ENCODE results near the gene TACO1.

DNA sequence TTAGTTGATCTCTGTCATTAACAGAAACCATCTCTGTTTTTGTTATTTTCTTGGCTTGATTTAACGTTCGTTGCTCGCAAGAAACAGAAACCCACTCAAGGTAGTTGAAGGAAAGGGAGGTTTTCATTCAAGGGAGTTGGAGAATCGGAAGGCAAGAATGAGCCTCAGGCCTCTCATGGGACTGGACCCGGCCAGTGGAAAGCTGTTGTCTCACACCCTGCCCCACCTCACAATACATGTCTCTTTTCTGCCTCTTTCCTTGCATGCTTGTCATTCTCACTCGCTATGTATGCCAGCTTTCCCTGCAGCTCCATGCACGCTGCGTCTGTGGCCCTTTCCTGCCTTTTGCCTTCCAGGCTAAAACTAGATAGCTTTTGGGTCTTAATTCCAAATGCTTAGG is 32.1 kb upstream of the TACO1 start:
- TF ChIP-seq, protein P1, sequence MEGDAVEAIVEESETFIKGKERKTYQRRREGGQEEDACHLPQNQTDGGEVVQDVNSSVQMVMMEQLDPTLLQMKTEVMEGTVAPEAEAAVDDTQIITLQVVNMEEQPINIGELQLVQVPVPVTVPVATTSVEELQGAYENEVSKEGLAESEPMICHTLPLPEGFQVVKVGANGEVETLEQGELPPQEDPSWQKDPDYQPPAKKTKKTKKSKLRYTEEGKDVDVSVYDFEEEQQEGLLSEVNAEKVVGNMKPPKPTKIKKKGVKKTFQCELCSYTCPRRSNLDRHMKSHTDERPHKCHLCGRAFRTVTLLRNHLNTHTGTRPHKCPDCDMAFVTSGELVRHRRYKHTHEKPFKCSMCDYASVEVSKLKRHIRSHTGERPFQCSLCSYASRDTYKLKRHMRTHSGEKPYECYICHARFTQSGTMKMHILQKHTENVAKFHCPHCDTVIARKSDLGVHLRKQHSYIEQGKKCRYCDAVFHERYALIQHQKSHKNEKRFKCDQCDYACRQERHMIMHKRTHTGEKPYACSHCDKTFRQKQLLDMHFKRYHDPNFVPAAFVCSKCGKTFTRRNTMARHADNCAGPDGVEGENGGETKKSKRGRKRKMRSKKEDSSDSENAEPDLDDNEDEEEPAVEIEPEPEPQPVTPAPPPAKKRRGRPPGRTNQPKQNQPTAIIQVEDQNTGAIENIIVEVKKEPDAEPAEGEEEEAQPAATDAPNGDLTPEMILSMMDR (IDR thresholded peaks at IDR 0.05; ENCODE audit: extremely low read depth in 1 of 2, insufficient read depth in 1 of 2, low read depth in 1 of 2, low read length in 2 of 2) = no peak
- no peak for TF ChIP-seq JUN (IDR thresholded peaks at IDR 0.05; ENCODE audit: borderline replicate concordance, insufficient read depth, insufficient read length, low read depth)
- TF ChIP-seq, protein P2, sequence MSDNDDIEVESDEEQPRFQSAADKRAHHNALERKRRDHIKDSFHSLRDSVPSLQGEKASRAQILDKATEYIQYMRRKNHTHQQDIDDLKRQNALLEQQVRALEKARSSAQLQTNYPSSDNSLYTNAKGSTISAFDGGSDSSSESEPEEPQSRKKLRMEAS (IDR thresholded peaks at IDR 0.05; ENCODE audit: insufficient read depth, insufficient read length) = no peak
- no peak for TF ChIP-seq POLR2AphosphoS5 (IDR thresholded peaks at IDR 0.05; ENCODE audit: insufficient read depth, low read depth, low read length)
- no peak for TF ChIP-seq EZH2 (IDR thresholded peaks at IDR 0.05; ENCODE audit: borderline replicate concordance, low read depth, low read length, severe bottlenecking)
